ENCODE data around the gene NOS3.
A peak's percentile ranks its signal among the peaks of the same experiment; 100 is the strongest.

The NOS3 gene

GRCh38 chr7:150946421-150947240, 44.2 kb upstream of the NOS3 start:
- no peak for ATAC-seq (ENCODE audit: low read depth)
- Histone ChIP-seq H3K27me3 (ENCODE audit: insufficient read depth, poor library complexity, severe bottlenecking) (no peaks in the 10 kb centered on the region), H3K4me1 (ENCODE audit: insufficient read depth, poor library complexity, severe bottlenecking) (peaks cover 20% of the 10 kb centered on the region), H3K27ac (ENCODE audit: poor library complexity, severe bottlenecking) (no peak overlapping the region), H3K9me3 (ENCODE audit: severe bottlenecking) (no peaks in the 10 kb centered on the region), H3K36me3 (ENCODE audit: low read depth) (no peaks in the 10 kb centered on the region), H3K4me3 (ENCODE audit: severe bottlenecking) (no peak overlapping the region)
- DNase-seq (ENCODE audit: low spot score): peak; percentile 63
- TF ChIP-seq CTCF (IDR thresholded peaks at IDR 0.05; ENCODE audit: poor library complexity, severe bottlenecking): no peak

- no peak for TF ChIP-seq CTCF (IDR thresholded peaks at IDR 0.05; ENCODE audit: poor library complexity, severe bottlenecking)
- H3K4me1 ChIP-seq (ENCODE audit: insufficient read depth, poor library complexity, severe bottlenecking): peaks cover 17% of the 10 kb centered on the region
- DNase-seq (ENCODE audit: low spot score) (no peak), ATAC-seq (ENCODE audit: low read depth) (no peak)
- H3K4me3 ChIP-seq (ENCODE audit: severe bottlenecking): no peak overlapping the region
- no peaks in the 10 kb centered on the region for H3K9me3 ChIP-seq (ENCODE audit: severe bottlenecking)
- H3K36me3 ChIP-seq (ENCODE audit: low read depth): no peaks in the 10 kb centered on the region
- no peaks in the 10 kb centered on the region for H3K27me3 ChIP-seq (ENCODE audit: insufficient read depth, poor library complexity, severe bottlenecking)
- no peak overlapping the region for H3K27ac ChIP-seq (ENCODE audit: poor library complexity, severe bottlenecking)
Observed at GRCh38 chr7:150947241-150947745, 43.5 kb upstream of the NOS3 start.

GRCh38 chr7:150947761-150948651, 42.8 kb upstream of the NOS3 start:
- Histone ChIP-seq H3K27me3 (ENCODE audit: insufficient read depth, poor library complexity, severe bottlenecking) (no peaks in the 10 kb centered on the region), H3K9me3 (ENCODE audit: severe bottlenecking) (no peaks in the 10 kb centered on the region), H3K4me1 (ENCODE audit: insufficient read depth, poor library complexity, severe bottlenecking) (peaks cover 17% of the 10 kb centered on the region), H3K27ac (ENCODE audit: poor library complexity, severe bottlenecking) (no peak overlapping the region), H3K4me3 (ENCODE audit: severe bottlenecking) (no peak overlapping the region), H3K36me3 (ENCODE audit: low read depth) (no peaks in the 10 kb centered on the region)
- no peak for TF ChIP-seq CTCF (IDR thresholded peaks at IDR 0.05; ENCODE audit: poor library complexity, severe bottlenecking)
- ATAC-seq (ENCODE audit: low read depth) (no peak), DNase-seq (ENCODE audit: low spot score) (peak; percentile 38)

GRCh38 chr7:150948791-150949251, 42.0 kb upstream of the NOS3 start:
- Histone ChIP-seq H3K27me3 (ENCODE audit: insufficient read depth, poor library complexity, severe bottlenecking) (no peaks in the 10 kb centered on the region), H3K36me3 (ENCODE audit: low read depth) (no peaks in the 10 kb centered on the region), H3K27ac (ENCODE audit: poor library complexity, severe bottlenecking) (no peak overlapping the region), H3K4me1 (ENCODE audit: insufficient read depth, poor library complexity, severe bottlenecking) (peaks cover 13% of the 10 kb centered on the region), H3K9me3 (ENCODE audit: severe bottlenecking) (no peaks in the 10 kb centered on the region), H3K4me3 (ENCODE audit: severe bottlenecking) (no peak overlapping the region)
- TF ChIP-seq CTCF (IDR thresholded peaks at IDR 0.05; ENCODE audit: poor library complexity, severe bottlenecking): no peak
- peak; percentile 55 for DNase-seq (ENCODE audit: low spot score)
- ATAC-seq (ENCODE audit: low read depth): no peak

Measured in RWPE2 (cell line).